H54 (cell line): Measurements from ENCODE around the gene FAM120A.

ENCODE experiments used
- DNase-seq: peaks from one replicate; pipeline ENCODE4 v3.0.0; 2011; ENCODE audit warnings: low spot score, mixed read lengths; ENCODE audit not compliant: insufficient read length
- FAIRE-seq: peaks from 3 replicates; lab custom pipeline; 2011; peaks lifted over from hg19 to GRCh38; lab: Jason Lieb, UNC
- POLR2A ChIP-seq: IDR thresholded peaks from 2 replicates; pipeline ENCODE4 v1.6.1; 2011; ENCODE audit warnings: low read depth, mild to moderate bottlenecking, low read length

The FAM120A gene

GRCh38 chr9:93471124-93471523 lies 19.6 kb downstream of the FAM120A start:
- FAIRE-seq (peak; percentile 58), DNase-seq (no peak)
- TF ChIP-seq POLR2A, result no peak

- no peak for TF ChIP-seq POLR2A
- peak; percentile 48 for FAIRE-seq
- no peak for DNase-seq
Observed at GRCh38 chr9:93473411-93473810, 21.9 kb downstream of the FAM120A start.

- FAIRE-seq, result no peak
- TF ChIP-seq POLR2A, result no peak
Observed at GRCh38 chr9:93475108-93475507, 23.6 kb downstream of the FAM120A start.

GRCh38 chr9:93475856-93476255 lies 24.4 kb downstream of the FAM120A start:
- no peak for TF ChIP-seq POLR2A
- no peak for DNase-seq
- FAIRE-seq, result peak; percentile 41

More at GRCh38 chr9:93475108-93475507, 23.6 kb downstream of the FAM120A start:
- no peak for DNase-seq

GRCh38 chr9:93476924-93477323 lies 25.4 kb downstream of the FAM120A start:
- TF ChIP-seq POLR2A, result no peak
- FAIRE-seq, result no peak
- no peak for DNase-seq

GRCh38 chr9:93477397-93477796 lies 25.9 kb downstream of the FAM120A start:
- no peak for DNase-seq
- FAIRE-seq, result no peak
- TF ChIP-seq POLR2A, result no peak

- DNase-seq (no peak), FAIRE-seq (no peak)
- TF ChIP-seq POLR2A, result no peak
Observed at GRCh38 chr9:93479726-93480125, 28.2 kb downstream of the FAM120A start.

GRCh38 chr9:93480262-93480661 lies 28.8 kb downstream of the FAM120A start:
- FAIRE-seq (no peak), DNase-seq (no peak)
- no peak for TF ChIP-seq POLR2A

- DNase-seq (no peak), FAIRE-seq (no peak)
- no peak for TF ChIP-seq POLR2A
Observed at GRCh38 chr9:93480728-93481324, 29.3 kb downstream of the FAM120A start.

GRCh38 chr9:93483497-93483896 lies 32.0 kb downstream of the FAM120A start:
- no peak for DNase-seq
- TF ChIP-seq POLR2A, result no peak
- FAIRE-seq, result no peak

GRCh38 chr9:93486268-93486667 lies 34.8 kb downstream of the FAM120A start:
- TF ChIP-seq POLR2A, result no peak
- DNase-seq (no peak), FAIRE-seq (no peak)

GRCh38 chr9:93488244-93488643 lies 36.8 kb downstream of the FAM120A start:
- FAIRE-seq (no peak), DNase-seq (no peak)
- TF ChIP-seq POLR2A, result no peak

- DNase-seq, result no peak
- no peak for TF ChIP-seq POLR2A
- FAIRE-seq, result peak; percentile 30
Observed at GRCh38 chr9:93491593-93492232, 40.2 kb downstream of the FAM120A start.

- no peak for TF ChIP-seq POLR2A
- DNase-seq (no peak), FAIRE-seq (no peak)
Observed at GRCh38 chr9:93492327-93492726, 40.8 kb downstream of the FAM120A start.

GRCh38 chr9:93493949-93494348 lies 42.5 kb downstream of the FAM120A start:
- DNase-seq (no peak), FAIRE-seq (no peak)
- no peak for TF ChIP-seq POLR2A
